ENCODE data around the gene RALGPS1.

GRCh38 chr9:126914458-126915280 lies at the start of gene RALGPS1:
- TF ChIP-seq GATA2 (IDR thresholded peaks at IDR 0.05; ENCODE audit: low read depth, low read length), result no peak
- TF ChIP-seq GATA3 (IDR thresholded peaks at IDR 0.05; ENCODE audit: low read depth, low read length), result no peak

All from SH-SY5Y (cell line).